Activated T-cell treated with anti-CD3 and anti-CD28 coated beads for 48 hours (primary cell): ENCODE measurements around the gene SEC22A.

Experiments used
- DNase-seq: peaks from one replicate; pipeline ENCODE4 v3.0.0-alpha.2; 2020; ENCODE audit warnings: low read depth

SEC22A gene

DNA sequence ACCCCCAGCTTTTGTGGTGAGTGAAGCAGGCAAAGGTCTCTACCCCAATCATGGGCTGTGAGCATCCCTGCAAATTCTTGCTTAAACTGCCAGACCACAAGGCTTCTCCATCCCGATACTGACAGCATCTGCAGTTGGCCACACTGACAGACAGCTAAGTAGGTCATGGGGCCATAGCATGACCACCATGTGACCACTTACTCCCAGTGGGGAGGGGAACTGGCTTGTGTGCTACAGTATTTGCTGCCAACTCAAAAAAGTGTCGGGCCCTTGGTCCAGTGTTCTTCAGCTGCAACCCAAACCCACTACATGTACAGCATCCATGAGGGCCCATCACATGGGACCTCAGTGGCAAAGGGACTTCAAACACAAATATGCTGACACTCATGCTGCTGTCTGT is 103.4 kb downstream of the SEC22A start:
- no peak for DNase-seq

- no peak for DNase-seq
Measured at GRCh38 chr3:123307064-123307463, 105.3 kb downstream of the SEC22A start.

- DNase-seq, result no peak
Measured at GRCh38 chr3:123310186-123310585, 108.4 kb downstream of the SEC22A start.

GRCh38 chr3:123310741-123311140 is 109.0 kb downstream of the SEC22A start:
- no peak for DNase-seq

GRCh38 chr3:123311201-123311600 is 109.5 kb downstream of the SEC22A start:
- DNase-seq, result no peak

DNA sequence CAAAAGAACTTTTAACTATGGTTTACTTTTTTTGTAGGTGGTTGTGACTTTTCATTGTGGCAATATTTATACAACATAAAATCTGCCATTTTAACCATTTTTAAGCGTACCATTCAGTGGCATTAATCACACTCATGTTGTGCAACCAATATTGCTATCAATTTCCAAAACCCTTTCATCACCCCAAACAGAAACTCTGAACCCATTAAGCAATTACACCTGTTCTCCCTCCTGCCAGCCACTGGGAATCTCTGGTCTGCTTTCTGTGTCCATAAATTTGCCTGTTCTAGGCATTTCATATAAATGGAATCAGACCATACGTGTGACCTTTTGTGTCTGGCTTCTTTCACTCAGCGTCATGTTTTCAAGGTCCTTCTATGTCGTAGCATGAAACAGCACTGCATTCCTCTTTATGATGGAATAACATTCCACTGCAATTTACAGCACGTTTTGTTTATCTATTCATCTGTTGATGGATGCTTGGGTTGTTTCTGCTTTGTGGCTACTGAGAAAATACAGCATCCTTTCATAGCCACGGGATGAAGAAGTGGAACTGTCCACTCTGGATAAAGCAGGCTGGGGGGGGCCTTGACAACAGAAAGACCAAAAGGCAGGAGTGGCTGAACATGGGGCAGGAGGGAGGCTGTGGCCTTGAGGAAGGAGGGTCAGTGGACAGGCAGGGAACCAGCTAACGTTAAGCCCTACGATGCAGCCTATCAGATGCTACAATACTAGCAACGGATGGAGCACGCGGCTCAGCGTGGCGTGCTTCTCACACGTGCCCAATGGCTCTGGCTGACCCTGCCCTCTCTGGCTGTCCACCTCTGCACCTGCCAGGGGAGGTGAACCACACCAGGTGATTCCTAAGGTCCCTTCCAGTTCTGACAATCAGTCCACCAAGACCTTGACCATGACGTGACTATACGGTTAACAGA is 110.9 kb downstream of the SEC22A start:
- DNase-seq, result no peak

DNA sequence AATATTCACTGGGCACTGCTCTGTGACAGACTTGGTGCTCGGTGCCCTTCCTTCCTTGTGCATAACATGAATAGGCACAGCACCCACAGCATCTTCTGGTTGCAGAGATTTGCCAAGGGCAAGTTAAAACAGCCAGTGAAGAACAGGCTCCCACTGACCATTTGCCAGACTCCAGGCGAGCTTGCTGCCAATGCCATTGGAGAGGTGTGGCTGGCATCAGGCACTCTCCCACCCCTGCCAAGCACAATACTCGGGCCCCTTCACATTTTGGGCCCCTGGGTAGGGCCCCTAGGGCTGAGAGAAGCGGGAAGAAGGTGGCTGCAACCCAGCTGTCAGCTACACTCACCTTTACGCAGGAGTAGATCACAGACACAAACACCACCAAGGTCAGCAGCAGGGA is 112.1 kb downstream of the SEC22A start:
- DNase-seq, result no peak

DNA sequence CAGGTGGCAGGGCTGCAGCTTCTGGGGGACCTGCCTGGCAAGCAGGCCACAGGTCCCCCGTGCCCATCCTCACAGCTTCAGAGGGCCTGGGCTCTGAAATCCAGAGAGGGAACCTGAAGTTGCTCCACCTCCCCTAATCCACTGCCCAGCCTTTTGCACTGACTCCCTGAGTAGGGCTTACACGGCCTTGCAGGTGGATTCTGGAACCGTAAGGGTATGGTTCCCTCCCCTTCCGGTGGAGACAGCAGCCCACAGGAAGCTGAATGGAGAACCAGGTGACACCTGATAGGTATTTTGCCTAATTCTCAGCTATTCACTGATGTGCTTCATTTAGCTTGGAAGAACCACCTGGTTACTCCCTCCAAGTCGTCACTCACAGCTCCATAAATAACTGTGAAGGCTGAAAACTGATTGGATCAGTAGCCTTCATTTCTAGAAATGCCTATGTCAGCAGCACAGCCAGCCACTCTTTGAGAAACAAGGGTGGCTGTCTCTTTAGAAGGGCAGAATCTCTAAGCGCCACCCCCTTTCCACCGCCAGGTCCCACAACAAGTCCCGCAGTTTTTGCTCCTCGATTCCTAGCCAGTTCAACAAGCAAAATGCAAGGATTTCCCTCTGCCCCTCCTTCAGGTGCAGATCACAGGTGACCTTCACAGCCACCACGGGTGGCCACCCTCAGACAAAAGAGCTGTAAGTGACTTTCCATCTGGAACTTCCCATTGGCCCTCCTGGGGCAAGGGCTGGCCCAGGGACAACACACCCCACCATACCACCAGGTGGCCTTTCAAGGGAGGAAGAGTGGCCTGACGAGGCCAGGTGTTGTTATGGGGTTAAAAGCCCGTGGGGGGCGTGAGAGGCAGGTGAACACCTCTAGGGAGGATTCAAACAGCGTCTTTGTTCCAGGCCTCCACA is 112.9 kb downstream of the SEC22A start:
- DNase-seq, result no peak

DNA sequence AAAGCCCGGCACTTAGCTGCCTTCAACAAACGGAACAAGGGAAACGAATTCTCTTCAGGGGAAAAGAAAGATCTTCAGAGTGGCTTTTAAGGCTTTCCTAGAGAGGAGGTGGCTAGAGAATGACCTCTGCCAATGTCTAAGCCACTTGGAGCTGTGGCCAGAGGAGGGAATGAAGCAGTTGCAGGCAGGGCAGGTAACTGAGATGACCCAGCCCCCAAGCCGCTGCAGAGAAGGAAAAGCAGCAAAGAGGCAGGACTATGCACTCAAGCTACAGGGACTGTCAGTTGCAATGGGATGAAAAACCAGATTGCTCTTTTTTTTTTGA is 113.5 kb downstream of the SEC22A start:
- no peak for DNase-seq

GRCh38 chr3:123317716-123318115 is 116.0 kb downstream of the SEC22A start:
- no peak for DNase-seq

- DNase-seq, result no peak
Measured at GRCh38 chr3:123318374-123318773, 116.6 kb downstream of the SEC22A start.

- no peak for DNase-seq
Measured at GRCh38 chr3:123319760-123320159, 118.0 kb downstream of the SEC22A start.

- DNase-seq, result no peak
Measured at GRCh38 chr3:123320221-123320620, 118.5 kb downstream of the SEC22A start.

DNA sequence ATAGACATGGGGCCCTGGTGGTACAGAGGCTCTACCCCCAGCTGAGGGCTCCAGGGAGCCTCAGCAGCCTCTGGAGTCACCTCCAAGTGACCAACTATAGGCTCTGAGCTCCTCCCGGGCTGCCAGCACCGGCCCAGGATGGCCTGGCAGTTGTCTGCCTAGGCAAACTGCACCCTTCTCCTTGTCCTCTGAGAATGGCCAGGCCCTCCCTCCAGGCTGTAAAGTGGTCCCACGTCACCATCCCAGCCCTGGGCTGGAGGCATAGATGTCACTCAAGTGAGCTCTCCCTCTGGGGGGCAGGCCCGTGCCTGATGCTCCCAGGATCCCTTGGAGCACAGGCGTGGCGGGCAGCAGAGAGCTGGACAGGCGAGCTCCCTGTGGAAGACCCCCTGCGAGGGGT is 120.1 kb downstream of the SEC22A start:
- DNase-seq, result no peak

- no peak for DNase-seq
Measured at GRCh38 chr3:123322866-123323265, 121.1 kb downstream of the SEC22A start.
